Right forelimb (tissue), 1 donor: Measurements from ENCODE around the gene OTOF.
A peak's percentile ranks its signal among the peaks of the same experiment; 100 is the strongest.

ENCODE experiments used
- DNase-seq: peaks from one replicate; pipeline ENCODE4 v3.0.0-alpha.2; 2018

Gene OTOF

DNA sequence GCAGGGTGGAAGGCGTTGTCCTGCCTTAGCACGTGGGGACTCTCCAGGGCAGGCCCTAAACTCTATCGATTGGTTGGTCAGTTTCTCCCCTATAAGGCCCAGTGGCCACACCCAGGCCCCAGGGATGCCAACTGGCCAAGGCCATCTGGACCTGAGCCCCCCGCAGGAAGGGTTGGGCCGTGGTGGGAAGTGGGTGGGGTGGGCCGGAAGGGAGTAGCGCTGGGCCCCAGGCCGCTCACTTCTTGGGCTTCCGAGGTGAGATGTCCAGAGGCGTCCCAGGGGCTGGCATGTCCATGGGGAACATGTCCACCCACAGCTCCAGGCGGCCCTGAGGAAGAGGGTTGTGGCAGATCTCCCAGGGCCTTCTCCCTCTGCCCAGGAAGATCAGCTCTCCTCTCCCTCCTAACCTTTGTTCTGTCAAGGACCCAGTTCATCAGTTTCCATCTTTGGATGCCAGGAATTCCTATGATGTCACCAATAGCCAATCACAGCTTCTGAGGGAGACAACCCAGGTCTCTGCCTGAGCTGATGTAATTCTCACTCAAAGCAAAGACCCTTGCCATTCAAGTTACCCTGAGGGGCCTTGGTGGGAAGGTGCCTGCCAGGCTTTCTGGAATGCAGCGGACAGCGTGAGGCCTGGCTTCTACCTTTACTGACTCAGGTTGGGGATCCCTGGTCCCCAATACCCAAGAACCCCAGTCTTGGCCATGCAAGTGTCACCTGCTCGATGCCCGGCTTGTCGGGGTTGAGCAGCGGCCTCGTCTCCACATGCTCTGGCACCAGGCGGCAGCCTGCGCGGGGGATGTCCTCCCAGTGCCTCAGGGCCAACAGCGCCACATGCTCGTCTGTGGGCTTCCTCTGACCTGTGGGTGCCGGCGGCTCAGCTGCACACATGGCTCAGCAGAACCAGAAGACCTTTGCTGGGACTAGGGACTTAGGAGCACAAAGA is 14.4 kb downstream of the OTOF start:
- DNase-seq, result peak; percentile 31

DNA sequence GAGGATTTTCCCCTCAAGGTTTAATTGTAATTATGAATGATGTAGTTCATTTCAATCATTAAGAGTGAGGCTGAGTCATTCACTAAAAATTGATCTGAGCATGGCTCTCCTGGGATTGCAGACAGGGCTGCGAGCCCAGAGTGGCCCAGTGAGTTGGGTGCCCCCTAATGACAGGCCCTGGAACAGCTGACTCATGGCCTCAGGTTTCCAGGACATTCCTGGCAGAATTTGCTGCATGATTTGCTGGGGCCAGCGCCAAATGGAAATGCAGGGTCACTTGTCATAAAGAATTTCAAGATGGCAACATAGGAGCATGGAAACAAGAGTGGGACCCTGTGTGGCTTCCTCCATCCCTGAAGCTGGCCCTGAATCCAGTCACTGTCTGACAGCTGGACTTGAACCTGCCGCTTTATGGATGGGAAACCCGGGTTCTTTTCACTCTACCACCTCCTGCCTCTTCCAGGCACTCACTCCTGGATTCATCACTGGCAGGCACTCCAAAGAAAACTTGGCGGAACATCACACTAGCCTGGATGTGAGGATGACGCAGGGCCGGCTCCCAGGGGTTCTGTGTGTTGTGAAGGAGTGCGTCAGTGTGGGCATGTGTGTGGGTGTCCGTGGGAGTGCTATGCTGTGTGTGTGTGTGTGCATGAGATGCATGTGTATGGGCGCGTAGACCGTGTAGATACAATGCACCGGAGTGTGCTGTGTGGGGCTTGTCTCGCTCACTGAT is 15.2 kb downstream of the OTOF start:
- peak; percentile 48 for DNase-seq

- DNase-seq, result no peak
These were observed 15.8 kb downstream of the OTOF start for GRCh38 chr2:26462100-26462499.

- DNase-seq, result no peak
These were observed 16.3 kb downstream of the OTOF start for GRCh38 chr2:26461601-26462023.

DNA sequence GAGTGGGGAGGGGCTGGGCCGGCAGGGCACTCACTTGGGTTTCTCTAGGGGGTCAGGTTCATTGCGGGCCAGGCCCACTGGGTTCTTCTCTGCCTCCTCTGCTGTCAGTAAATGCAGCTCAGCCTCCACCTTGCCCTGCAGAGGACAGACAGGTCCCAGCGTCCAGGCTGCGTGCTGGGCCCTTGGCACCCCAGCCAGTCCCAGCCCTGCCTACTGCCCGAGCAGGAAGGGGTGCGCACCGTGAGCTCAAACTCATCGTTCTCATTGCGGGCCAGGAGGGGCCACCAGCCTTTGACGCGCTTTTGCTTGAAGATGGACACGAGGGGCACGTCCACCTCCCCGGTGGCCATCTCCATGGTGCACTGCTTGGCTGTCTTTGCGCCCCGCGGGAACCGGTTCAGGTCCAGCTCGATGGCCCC is 17.3 kb downstream of the OTOF start:
- no peak for DNase-seq

- DNase-seq, result no peak
These were observed 17.8 kb downstream of the OTOF start for GRCh38 chr2:26459991-26460612.

DNA sequence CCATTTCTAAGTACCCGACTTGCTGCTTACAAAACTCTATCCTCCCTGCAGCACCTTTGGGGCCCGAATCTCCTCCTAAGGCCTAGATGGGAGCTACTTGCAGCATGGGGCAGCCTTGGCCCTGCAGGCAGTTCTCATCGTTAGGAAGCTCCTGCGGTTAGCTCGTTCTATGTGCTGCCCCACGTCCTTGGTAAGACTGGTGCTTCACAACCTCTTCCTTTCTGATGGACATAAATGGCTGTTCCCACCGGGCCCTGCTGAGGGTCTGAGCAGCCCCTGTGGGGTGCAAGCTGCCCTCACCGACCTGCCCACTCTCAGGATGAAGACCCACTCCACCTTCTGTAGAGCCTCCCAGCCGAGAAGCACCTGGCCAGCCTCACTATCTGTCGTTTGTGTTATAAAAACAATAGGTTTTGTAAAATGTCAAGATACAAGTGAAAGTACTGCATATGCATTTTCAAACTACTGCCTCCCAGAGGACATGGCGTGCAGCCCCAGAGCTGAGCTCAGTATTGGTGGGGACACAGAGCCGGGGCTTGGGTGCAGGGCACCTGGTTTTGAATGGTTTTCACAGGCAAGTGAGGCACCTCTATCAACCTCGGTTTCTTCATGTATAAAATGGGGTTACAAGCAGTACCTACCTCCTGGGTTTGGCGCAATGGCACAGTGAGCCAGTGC is 19.4 kb downstream of the OTOF start:
- no peak for DNase-seq

- DNase-seq, result no peak
These were observed 20.1 kb downstream of the OTOF start for GRCh38 chr2:26457695-26458364.

- no peak for DNase-seq
These were observed 20.7 kb downstream of the OTOF start for GRCh38 chr2:26457251-26457666.

DNA sequence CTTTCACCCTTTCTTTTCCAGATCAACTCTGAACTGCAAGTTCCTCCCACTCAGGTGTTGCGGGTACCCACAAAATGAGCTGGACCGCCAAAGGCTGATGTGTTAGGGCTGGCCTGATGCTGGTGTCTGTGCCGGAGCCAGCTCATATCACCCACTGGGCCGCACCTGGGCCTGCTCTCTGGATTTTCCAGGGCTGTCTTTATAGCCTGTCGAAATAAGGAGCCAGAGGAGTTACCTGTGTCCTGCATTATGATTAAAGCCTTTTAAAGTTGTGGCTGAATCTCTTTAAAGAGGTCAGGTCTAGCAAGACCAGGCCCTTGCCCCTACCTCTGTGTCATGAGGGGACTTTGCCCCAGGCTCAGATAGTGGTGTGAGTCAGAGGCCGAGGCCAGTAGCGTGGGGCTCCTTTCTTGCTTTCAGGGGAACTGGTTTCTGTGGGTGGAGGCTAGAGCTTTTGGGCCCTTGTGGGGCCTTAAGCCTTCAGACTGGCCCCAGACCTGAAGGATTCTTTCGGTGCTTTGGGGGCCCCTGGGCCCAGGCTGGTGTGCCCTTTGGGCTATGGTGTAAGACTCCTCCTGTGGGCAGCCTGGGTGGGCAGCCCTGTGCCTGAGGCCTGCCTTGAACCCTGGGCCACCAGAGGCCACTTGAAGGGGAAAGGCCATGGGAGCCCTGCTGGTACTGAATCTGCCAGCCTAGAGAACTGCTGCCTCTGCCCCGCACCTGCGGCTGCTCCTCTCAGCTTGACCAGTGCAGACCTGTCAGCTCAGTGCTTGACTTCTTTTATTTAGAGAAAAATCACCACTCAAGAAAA is 21.3 kb downstream of the OTOF start:
- DNase-seq, result no peak

DNA sequence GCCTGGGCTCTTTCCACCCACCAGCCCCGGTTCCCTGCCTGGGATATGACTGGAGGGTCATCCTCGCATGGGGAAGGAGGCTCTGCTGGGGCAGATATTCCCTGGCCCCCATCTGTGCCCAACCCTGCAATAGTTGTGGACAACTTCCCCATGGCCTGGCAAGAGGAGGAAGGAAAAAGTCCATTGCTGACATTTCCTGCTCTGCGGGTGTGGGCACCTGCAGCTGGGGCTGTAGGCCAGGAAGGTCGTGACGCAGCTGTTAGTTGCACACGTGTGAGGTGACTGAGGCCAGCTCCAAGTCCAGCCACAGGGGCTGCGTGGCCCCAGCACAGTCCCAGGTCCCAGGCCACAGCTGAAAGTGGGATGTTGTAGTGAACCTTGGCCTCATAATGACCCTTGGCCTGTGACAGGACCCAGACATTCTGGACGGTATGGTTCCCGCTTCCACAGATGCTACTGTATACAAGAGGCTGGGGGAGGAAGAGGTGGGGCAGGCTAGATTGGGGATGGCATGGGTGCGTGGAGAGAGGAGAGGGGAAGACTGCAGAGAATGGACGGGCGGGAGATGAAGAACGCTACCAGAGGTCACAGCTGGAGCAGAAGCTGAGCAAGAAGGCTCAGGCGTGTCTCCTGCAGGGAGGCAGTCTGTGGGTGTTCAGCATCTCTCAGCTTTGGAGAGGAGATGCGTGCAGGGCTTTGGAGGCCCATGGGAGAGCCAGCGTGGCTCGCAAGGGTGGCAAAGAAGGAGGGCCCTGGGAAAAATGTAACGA is 22.1 kb downstream of the OTOF start:
- DNase-seq, result no peak

GRCh38 chr2:26455037-26455669 is 22.8 kb downstream of the OTOF start:
- no peak for DNase-seq

DNA sequence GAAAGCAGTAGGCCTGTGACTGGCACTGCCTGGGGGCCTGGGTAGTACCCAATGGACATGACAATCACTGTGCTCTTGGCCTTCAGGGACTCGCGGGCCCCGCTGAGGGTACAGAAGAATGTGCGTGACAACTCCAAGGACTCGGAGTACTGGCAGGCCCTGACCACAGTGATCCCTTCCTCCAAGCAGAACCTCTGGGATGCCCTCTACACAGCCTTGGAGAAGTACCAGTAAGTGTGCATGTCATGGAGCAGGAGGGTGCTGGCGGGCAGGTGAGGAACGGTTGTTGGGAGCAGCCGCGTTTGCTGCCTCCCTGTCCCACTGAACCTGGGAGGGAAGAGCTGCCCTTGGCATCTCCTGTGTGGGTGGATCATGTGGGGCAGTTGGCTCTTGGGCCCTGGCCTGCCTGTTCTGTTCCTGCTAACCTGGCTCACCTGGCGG is 23.3 kb downstream of the OTOF start:
- no peak for DNase-seq

GRCh38 chr2:26453421-26454329 is 24.2 kb downstream of the OTOF start:
- no peak for DNase-seq

DNA sequence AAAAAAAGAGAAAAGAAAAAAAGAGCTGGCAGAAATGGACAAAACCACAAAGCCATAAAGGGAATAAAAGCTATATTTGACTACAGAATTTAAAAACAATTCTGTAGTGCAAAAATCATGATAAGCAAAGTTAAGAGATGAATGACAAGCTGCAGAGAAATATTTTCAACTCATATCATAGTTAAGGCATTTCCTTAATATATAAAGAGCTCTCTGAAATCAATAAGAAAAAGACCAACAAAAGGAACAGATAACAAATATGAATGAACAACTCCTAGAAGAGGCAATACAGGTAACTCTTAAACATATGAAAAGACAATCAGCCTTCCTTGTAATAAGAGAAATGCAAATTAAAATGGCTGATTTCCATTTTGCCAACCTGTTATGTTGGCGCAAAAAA is 26.2 kb downstream of the OTOF start:
- no peak for DNase-seq

- DNase-seq, result no peak
These were observed 27.8 kb downstream of the OTOF start for GRCh38 chr2:26450031-26450635.

DNA sequence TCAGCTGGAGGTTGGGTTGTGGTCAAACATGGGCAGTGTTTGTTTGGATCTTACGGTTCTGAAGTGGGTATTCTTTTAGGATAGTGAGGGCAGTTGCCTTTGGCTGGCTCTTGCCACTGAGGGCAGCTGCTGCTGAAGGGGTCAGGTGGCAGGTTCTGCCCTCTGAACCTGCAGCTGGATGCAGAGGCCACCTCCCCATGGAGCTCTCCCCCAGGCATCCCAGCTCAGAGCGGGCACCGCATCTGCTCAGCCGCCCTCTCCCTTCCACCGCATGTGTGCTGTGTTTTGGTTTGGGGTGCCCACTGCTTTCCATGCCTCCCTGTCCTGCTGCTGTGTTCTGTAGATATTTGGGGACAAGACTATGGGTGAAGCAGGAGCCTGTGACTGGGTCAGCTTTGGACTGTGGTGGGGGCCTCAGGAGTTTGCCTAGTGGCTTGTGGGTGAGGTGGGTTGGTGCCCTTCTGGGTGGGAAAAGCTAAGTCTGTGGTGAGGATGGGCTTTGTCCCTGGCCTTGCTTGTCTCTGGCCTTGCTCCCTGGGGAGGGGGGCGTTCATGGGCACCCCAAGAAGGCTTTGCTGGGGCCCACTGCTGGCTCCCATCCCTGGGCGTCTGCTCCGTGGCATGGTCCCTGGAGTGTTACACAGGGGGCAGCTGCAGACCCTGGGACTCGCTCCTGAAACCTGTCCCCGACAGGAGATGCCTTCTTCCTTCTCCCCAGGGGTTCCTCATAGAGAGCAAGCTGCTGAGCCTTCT is 28.5 kb downstream of the OTOF start:
- no peak for DNase-seq

DNA sequence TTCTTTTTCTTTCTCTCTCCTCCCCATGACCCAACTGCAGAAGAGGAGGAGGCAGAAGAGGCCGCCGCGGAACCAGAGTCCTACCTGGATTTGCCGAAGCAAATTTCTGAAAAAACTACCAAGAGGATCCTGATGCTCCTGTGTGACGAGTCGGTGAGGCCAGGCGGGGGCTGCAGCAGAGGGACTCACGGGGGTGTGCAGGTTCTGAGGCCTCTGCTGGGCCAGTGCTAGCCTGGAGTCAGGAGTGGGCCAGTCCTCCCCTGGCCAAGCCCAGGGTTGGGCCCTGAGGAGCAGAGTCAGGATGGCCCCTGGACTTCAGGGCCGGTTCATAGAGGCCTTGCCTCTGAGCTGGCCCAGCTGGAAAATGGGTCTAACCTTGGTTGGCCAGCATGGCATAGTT is 29.3 kb downstream of the OTOF start:
- DNase-seq, result no peak
